ENCODE data around the gene GOLGA7B.

GRCh38 chr10:97805949-97806348, 43.7 kb upstream of the GOLGA7B start:
- TF ChIP-seq GATA2 (IDR thresholded peaks at IDR 0.05; ENCODE audit: low read depth, low read length) (no peak), GATA3 (IDR thresholded peaks at IDR 0.05; ENCODE audit: low read depth, low read length) (no peak)
